GM21367 (cell line): ENCODE results near the gene GOLT1A.

Experiments used
- ATAC-seq: cut with Tn5 transposase; IDR thresholded peaks from one replicate; pipeline ENCODE4 v1.9.1; 2021; ENCODE audit not compliant: unreplicated experiment

Gene GOLT1A

DNA sequence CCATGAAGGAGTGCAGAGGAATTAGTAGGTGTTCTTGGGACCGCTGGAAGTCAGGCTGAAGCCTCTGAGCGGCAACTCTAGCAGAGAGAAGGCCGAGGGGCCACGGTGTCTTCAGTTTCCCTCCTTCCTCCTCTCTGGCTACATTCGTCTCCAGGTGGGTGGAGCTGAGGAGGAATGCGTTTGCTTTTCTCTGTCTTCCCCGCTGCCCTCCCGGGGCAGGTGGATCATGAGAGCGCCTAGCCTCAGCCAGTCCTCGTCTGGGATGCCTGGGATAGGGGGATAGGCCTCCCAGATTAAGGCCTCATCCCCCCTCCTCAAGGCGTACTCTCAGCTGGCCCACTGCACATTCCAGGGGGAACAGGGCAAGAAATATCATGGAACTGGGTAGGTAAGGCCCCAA lies 7.5 kb upstream of the GOLT1A start:
- ATAC-seq, result no peak

DNA sequence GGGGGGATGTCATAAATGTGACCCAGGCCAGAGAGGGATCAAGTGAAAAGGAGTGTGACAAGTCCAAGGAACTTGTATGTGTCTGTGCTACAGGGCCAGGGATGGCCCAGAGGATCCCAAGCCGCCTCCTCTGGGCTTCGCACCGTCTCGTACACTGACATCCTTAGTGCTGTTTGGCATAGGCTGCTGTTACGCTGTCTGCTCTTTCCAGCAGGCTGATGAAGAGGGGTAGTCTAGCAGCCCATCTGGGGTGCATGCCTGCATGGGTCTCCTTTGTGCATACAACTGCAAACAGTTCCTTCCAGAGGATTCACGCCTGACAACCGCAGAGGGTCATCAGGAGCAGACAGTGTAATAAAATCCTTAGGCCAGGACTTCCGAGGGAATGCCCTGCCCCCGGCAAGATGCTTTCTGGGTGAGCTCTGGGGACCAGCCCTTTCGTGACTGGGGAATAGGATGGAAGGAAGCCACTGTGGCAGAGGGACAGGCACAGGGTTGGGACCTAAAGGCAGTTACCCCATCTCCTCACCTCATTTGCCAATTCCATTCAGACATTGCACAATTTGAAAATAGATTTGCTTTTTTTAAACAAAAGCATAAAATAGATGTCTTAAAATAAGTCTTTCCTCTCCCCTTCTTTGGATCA lies 6.3 kb upstream of the GOLT1A start:
- no peak for ATAC-seq

DNA sequence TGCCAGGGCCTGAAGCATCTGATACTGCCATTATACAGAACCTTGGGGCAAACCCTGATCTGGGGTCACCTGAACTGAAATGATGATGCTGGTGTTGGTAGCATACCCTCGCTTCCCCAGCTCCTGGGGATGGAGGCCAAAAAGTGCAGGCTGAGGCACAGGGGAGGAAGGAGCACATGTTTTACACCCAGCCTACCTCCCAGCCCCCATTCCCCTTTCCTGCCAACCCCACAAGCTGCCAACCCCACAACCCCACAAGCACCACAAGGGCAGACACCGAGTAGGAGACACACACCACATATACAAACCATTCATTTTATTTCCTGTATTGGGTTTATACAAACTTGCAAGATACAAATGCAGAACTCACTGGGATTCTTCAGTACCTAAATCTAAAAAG lies 4.8 kb upstream of the GOLT1A start:
- ATAC-seq, result no peak

DNA sequence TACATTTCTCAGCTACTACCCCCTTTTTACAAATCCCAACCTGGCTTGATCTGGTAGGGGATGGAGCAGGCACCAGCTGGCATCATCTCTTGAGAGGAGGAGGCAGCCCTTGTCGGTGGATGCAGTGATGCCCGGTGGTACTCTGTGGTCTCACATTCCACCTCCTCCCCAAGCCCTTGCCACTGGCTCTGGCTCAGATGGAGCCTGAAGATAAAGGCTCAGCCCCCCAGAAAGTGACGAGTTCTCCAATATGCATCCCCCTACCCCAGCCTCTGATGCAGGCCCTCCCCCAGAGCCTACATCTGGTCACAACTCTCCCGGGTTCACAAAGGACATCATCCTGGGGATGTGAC lies 3.8 kb upstream of the GOLT1A start:
- no peak for ATAC-seq

DNA sequence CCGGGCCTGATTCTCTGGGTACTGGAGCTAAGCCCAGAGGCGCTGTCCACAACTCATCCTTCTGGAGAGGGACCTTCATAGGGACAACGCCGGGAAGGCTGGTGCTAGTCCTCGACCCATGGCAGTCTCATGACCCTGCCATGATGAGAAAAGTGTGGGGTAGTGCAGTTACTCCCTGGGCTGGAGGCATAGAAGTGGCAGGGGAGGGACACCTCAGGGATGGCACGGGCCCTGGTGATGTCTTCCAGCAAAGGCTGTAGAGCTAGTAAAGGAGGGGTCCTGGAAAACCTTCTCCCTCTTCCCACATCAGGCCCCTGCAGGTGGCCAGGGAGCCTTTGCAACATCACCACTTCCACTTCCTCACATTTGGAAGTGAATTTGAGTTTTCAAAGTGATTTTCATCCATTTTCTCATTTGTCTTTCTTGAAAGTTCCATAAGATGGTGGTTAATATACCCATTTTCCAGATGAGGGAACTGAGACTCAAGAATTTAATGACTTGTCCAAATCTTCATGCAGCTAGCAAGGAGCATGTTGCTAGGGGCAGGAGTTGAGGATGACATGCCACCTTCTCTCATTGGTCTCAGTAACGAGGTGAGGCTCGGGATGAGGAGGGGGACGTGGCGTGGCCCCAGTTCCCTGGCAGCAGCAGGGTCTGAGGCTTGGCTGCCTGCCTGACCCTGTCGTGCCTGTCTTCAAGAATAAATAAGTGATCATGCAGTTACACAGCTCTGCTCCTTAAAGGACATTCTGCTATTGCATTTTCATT lies 3.3 kb upstream of the GOLT1A start:
- ATAC-seq, result no peak

DNA sequence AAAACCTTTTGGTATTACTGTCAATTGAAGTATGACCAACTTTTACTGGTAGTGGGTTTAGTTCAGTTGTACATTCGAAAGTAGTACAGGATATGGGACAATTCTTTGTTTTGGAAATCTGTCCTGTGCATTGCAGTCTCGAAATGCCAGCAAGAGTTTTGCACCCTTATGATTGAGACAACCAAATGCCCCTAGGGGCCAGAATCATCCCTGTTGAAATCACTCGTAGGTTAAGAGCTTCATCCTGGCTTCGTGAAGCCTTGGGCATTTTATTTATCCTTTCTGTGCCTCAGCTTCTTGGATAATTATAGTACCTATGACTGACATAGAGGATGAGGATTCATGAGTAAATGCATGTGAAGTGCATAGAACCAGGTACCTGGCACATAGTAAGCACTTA lies 2.4 kb upstream of the GOLT1A start:
- ATAC-seq, result no peak

DNA sequence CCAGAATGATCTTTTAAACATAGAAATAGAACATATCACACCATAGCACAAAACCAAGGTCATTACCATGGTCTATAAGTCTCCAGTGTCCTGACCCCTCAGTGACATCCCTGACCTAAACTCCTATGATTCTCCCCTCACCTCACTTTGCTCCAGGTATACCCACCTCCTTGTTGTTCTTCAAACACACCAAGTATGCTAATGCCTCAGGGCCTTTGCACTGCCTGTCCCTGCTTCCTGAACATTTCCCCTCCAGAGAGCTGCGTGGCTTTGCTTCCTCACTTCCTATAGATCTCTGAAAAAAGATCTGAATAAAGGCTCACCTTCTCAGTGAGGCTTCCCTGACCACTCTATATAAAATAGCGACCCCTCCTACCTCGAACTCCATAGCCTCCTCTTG lies 1.1 kb downstream of the GOLT1A start:
- ATAC-seq, result no peak

DNA sequence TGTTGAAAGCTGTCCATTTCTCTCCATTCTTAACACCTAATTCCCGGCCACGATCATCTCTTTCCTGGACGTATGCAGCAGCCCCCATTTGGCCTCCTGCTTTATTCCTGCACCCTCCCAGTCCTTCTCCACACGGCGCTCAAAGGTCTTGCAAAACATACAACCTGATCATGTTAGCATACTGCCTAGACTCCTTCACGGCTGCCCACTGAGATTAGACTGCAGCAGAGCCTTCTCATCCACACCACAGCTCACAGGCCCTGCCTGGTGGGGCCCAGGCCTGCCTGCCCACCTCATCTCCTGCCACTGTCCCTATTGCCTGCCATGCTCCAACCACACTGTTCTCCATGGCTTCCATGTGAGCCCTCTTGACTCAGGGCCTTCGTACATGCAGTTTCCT lies 2.7 kb downstream of the GOLT1A start:
- no peak for ATAC-seq

DNA sequence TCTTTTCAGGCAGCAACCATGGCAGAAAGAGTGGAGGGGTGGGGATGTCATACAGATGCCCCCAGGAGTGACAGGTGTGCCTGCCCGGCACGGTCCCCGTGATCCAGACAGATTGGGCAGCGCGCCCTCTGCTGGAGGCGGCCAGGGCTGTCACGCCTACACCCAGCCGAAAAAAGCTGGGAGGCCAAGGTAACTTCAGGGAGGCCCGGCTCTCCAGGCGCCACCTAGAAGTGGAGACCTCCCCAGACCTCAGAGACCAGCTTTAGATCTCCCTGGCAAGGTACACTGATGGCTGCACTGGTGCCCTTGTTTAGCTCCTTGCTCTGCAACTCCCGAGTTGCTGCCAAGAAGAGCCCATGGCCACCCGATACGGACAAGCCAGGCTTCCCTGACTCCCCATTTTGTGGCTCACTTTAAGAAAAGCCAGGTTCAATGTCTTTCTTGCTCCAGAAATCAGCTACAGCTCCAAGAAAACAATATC lies 6.6 kb downstream of the GOLT1A start:
- ATAC-seq, result no peak

DNA sequence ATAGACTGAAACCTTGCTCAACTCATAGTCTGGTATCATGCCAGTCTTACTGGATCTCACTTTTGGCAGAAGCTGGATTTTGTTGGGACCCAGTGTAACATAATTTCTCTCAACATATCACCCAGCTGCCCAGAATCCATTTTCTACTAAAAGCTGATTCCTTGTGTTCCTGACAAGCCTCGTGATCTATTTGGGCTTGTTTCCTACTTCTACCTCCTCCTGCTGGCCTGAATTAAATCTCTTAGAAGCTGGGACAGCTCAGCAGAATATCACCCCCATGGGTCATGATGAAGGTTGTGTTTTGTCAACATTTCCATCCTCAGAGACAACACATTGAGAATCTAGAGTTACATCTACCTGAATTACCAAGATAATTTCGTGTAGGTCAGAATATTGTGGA lies 7.7 kb downstream of the GOLT1A start:
- ATAC-seq, result no peak

DNA sequence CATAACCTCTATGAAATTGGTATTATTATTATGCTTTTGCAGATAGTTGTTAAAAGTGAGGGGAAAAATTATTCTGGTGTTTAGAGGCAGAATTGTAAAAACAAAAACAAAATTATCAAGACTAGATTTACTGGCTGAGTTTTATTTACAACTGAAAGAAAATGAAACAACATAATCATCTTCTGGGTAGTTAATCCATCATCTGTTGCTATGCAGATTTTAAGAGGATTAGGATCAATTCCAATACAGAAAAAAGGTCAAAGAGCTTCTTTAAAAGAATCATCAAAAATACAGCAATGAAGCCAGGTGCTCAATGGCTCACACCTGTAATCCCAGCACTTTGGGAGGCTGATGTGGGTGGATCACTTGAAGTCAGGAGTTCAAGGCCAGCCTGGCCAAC lies 8.3 kb downstream of the GOLT1A start:
- ATAC-seq, result no peak

DNA sequence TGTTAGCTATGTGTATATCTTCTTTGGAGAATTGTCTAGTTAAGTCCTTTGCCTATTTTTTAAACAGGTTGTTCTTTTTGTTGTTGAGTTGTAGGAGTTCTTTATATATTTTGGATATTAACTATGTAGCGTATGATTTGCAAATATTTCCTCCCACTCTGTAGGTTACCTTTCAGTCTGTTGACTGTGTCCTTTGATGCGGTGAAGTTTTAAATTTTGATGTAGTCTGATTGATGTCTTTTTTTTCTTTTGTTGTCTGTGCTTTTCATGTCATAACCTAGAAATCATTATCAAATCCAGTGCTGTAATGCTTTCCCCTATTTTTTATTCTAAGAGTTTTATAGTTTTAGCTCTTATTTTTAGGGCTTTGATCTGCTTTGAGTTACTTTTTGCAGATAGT lies 8.8 kb downstream of the GOLT1A start:
- no peak for ATAC-seq

DNA sequence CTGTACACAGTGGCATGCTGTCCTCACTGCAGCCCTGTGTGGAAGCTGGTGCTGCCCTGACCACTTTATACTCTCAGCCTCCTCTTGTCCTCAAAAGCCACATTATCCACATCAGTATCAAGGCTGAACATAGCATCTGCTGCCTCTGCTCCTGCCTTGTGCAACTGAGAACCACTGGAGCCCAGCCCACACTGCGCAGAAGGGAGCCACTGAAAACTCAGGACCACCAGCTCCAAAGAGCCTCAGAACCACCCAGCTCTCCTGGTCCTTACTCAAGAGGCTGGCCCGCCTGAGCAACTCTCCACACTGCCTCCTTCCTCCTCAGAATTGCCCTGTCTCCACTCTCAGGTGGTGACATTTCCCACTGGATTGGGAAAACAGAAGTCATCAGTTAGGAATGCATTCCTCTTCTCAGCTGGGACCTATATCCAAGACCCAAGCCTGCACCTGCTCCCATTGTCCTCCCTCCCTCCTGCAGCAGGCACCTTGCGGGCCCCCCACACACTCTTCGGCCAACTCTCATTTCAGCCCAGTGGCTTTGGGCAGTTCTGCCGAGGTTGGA lies 10.5 kb downstream of the GOLT1A start:
- ATAC-seq, result no peak

DNA sequence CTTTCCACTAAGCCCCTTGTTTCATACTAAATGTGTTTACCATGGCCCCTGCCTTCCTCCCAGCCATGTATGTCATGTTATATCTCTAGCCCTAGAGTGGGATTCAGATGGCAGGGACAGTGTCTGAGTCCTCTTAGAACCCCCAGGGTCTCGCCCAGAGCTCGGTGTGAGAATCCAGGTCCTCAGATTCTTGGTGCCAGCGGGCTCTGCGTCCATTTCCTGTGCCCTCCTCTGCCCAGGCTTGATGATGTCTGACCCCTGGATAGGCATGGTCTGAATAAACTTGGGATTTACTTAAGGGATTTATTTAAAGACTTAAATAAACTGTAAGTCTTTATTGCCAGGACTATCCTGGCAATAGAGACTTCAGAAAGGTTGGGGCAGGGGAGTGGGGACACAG lies 11.3 kb downstream of the GOLT1A start:
- no peak for ATAC-seq

DNA sequence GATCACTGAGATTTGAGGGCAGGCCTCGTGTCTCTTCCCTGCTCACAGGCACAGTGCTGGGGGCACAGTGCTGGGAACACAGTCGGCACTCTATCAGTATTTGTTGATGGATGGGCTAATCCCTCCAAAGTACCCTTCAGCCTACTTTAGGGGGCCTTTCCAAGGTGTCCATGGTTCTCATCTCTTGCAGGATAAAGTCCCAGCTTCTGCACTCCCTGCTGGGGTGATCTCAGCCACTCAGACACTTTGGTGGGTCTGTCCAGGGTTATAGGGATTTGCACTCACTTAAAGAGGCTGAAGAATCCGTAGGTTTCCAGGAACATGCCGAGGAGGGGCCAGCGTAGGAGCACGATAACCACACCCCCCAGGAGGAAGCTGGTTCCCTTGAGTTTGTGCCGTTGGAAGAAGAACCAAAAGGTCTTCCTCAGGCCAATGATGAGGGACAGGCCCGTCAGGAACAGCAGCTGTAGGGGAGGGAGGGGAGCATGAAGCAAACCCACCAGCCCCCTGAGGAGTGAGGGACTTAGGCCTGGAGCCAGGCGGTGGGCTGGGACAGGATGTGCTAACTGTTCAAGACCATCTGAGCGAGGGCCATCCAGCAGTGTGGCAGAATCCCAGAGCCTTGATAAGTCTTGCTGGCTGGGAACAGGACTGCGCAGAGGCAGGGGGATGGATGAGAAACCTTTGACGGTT lies 12.3 kb downstream of the GOLT1A start:
- ATAC-seq, result no peak

DNA sequence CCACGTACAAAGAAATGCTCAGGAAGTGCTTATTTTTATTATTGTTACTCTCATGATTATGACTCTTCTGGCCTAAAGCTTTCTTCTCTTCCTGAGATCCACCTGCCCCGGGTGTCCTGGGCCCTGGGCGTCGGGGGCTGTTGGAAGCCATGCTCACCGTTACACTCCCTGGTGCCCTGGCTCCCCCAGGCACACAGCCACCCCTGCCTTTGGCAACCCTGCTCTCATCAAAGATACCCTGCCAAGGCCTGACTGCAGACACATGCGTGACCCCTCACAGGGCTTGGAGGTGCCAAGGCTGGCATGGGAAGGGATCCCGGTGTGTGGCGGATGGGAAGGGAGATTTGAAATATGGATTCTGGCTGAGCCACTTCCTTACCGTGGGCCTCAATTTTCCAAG lies 14.2 kb downstream of the GOLT1A start:
- no peak for ATAC-seq

DNA sequence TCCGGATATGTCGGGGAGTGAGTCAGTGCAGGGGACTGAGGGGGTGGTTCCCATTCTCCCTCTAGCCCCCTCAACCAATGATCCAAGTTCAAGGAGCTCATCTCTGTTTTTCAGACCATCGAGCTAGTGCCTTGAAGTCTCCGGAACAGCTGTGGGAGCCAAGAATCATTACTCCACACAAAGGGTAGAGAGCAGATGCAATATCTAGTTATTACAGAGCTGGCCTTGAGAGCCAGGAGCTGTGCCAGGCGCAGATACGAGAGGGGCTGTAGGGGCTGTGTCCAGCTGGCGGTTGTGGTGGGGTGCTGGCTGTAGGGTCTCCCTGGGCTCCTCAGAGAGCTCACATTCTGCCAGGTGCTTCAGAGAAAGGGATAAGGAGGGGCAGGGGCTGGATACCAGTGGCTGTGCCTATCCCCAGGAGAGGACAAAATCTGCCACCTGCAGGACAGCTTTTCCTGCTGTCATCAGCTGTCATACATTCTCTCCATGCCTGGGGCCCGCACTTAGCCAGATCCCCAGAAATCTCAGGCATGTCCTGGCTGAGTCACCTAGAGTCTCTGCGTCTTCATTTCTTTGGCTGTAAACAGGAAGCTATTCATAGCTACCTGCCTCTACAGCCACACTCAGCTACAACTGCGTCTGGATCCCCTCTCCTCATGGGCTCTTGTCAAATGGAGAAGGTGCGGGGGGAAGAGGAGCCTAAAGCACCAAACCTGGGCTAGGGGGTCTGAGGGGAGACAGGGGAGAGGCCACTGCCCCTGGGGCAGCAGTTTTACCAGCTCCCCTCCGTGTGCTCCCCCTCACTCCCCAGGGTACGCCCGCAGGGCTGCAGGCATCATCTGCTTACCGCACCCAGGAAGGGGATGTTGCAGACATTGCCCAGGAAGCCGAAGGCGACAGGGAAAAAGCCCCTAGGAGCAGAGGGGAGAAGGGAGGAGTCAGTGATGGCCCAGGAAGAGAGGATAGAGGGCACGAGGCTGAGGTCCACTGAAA lies 15.1 kb downstream of the GOLT1A start:
- no peak for ATAC-seq

DNA sequence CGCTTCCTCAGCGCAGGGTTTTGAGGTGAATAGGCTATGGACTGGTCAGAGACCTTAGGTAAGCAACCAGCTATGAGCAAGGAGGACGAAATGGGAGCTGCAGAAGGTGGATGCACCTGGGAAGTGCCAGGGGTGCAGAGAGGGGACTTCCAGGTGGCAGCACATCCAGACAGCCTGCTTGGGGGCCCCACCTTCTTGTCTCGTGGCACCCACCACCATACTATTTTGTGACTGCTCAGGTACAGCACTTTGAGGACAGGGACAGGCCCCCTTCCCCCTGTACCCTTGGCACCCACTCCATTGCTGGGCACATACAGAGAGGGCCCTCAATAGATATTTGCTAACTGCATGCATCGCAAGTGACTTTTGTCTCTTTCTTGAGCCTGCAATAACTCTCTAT lies 16.7 kb downstream of the GOLT1A start:
- ATAC-seq, result no peak

DNA sequence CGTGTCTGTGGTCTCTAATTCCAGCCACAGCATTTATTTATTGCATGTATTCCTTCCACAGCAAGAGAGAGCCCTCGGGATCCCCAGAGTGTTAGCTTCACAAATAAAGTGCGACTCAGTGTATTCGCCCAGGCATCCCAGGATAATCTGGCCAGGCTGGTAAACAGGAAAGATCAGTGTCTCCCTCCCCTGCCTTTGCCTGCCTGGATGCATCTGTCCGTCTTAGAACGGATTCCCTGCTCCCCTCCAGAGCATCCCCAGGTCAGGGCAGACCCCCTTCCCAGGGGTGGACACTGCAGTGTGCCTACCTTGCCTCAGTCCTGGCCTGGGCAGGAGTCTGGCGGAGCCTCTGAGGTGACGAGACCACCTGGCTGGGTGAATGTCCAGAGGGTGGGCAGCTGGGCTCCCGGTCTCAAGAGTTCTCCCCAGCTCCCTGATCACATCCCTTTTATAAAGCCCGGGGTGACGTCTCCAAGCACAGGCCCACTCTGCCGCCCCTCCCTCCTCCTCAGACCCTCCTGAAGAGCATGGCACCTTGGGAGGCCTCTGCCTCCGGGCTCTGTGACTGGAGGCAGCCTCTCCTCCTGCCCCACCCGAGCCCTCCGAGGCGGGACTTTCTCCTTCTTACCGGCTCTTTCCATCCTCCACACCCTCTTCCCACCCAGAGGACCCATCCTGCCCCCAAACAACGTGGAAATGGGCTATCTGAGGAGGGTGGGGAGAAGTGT lies 17.6 kb downstream of the GOLT1A start, which contains the start of gene KISS1:
TSS of gene KISS1 (minus strand) at position 424 of the 728 bp plus-strand sequence. CDS start 3,615 bp downstream, outside the sequence.
- no peak for ATAC-seq

DNA sequence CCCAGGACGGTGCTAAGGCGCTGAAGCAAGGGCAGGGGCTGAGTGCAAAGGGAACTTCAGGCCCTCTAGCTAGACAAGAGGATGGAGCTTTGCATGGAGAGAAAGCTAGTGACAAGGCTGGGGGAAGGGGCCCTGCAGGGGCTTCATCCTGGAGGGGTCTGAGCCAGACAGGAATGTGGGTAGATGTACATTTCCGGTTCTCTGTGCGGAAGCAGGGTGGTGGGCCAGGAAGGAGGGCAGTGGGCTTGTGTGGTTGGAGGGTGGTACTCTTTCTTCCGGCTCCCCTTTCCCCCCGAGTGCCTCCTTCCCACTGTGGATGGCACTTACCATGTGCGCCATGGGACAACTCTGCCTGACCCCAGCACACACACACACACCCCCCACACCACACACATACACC lies 19.0 kb downstream of the GOLT1A start:
- no peak for ATAC-seq
